ENCODE results near the gene PDRG1. TPM values are rescaled to one million over a fixed set of nuclear protein-coding genes. Genes with fewer than 3 reads are reported as not detected.

The PDRG1 gene
- total and polyA plus RNA-seq, 2 donors (not counting 3 experiments of a cell fraction or from before 2014, with no cell fraction given): 14.6 to 17.0 TPM

- BruUV-seq (replicated peaks): no TSS peak
- Histone ChIP-seq H3K4me3 (replicated peaks in 1 of 3; ENCODE audit: insufficient read depth in 1 of 3, low read depth in 1 of 3, low read length in 3 of 3) (no peak overlapping the region), H3K9me1 (replicated peaks; ENCODE audit: control insufficient read depth, extremely low read depth, insufficient read depth, low read length) (no peaks in the 10 kb centered on the region), H2AFZ (ENCODE audit: low read depth, low read length) (no peak overlapping the region), H3K36me3 (ENCODE audit: control insufficient read depth in 2 of 2, extremely low read depth in 1 of 2, insufficient read depth in 2 of 2, low read length in 2 of 2) (peaks cover 1 to 3% of the 10 kb centered on the region in 2 experiments), H3K27ac (ENCODE audit: insufficient read depth, low read depth, low read length) (no peak overlapping the region), H3K27me3 (ENCODE audit: control insufficient read depth in 2 of 2, insufficient read depth in 2 of 2, low read length in 2 of 2) (peaks cover 0 to 3% of the 10 kb centered on the region in 2 experiments), H3K4me2 (ENCODE audit: insufficient read depth, low read length) (no peak overlapping the region), H3K79me2 (ENCODE audit: control insufficient read depth, insufficient read depth, low read length) (peaks cover 28% of the 10 kb centered on the region), H3K9ac (replicated peaks; ENCODE audit: extremely low read depth, insufficient read depth, low read length) (no peak overlapping the region), H4K20me1 (replicated peaks; ENCODE audit: control insufficient read depth, extremely low read depth, insufficient read depth, low read length) (no peaks in the 10 kb centered on the region), H3K9me3 (replicated peaks; ENCODE audit: control insufficient read depth, insufficient read depth, low read length) (no peaks in the 10 kb centered on the region), H3K4me1 (ENCODE audit: control insufficient read depth, extremely low read depth, insufficient read depth, low read length) (peaks cover 7% of the 10 kb centered on the region)
- CTCF ChIA-PET: interaction anchor here (0.7 to 2.6 kb wide), 4 partner anchors 10 to 131 kb away, joined by 3 to 27 read pairs (median 17); no protein-coding TSS in a partner anchor
- POLR2A ChIA-PET: no interaction called here
- dilution Hi-C loops (cut with MboI; ENCODE audit: extremely low pct_ligation_motif_present, low sequenced_read_pairs): no loop called here
- FAIRE-seq (no peak), DNase-seq (ENCODE audit: low read depth, low spot score) (no peak)
- intact Hi-C loops (cut with micrococcal nuclease): loop anchor here (5.0 kb wide), 1 partner anchor 54 kb away; no protein-coding TSS in a partner anchor
- TF ChIP-seq MAX (IDR thresholded peaks at IDR 0.05; ENCODE audit: insufficient read depth, insufficient read length): no peak
These were observed 1.8 kb upstream of the PDRG1 start for GRCh38 chr20:31953556-31954148.

- TF ChIP-seq FOS (IDR thresholded peaks at IDR 0.05; ENCODE audit: borderline replicate concordance, insufficient read depth, low read length) (no peak), JUN (IDR thresholded peaks at IDR 0.05; ENCODE audit: borderline replicate concordance, insufficient read depth, insufficient read length, low read depth) (no peak)
- no peak for FAIRE-seq
- peak overlapping the region; percentile 94 for H3K4me2 ChIP-seq (ENCODE audit: insufficient read depth, low read length)
- peak overlapping the region; percentile 98 for H2AFZ ChIP-seq (ENCODE audit: low read depth, low read length)
- peak overlapping the region; percentile 97 to 99 (median 97) for H3K4me3 ChIP-seq (replicated peaks in 1 of 3; ENCODE audit: insufficient read depth in 1 of 3, low read depth in 1 of 3, low read length in 3 of 3)
- no peaks in the 10 kb centered on the region for H3K27me3 ChIP-seq (ENCODE audit: control insufficient read depth in 2 of 2, insufficient read depth in 2 of 2, low read length in 2 of 2)
- ChIA-PET CTCF (interaction anchor here (0.8 to 2.7 kb wide), 17 partner anchors 9 to 128 kb away, joined by 3 to 64 read pairs (median 8); partner anchors contain the start of gene XKR7), POLR2A (interaction anchor here (1.3 kb wide), 1 partner anchor 96 kb away, joined by 4 read pairs; no protein-coding TSS in a partner anchor)
- peak overlapping the region; percentile 99 for H3K9ac ChIP-seq (replicated peaks; ENCODE audit: extremely low read depth, insufficient read depth, low read length)
- H3K9me1 ChIP-seq (replicated peaks; ENCODE audit: control insufficient read depth, extremely low read depth, insufficient read depth, low read length): no peaks in the 10 kb centered on the region
- BruUV-seq (replicated peaks): no TSS peak
- H3K79me2 ChIP-seq (ENCODE audit: control insufficient read depth, insufficient read depth, low read length): peaks cover 32% of the 10 kb centered on the region
- H3K27ac ChIP-seq (ENCODE audit: insufficient read depth, low read depth, low read length): peak overlapping the region; percentile 85
- H3K4me1 ChIP-seq (ENCODE audit: control insufficient read depth, extremely low read depth, insufficient read depth, low read length): peaks cover 7% of the 10 kb centered on the region
- no peak for DNase-seq (ENCODE audit: low read depth, low spot score)
- intact Hi-C loops (cut with micrococcal nuclease): loop anchor here (5.0 kb wide), 1 partner anchor 56 kb away; no protein-coding TSS in a partner anchor
- H3K9me3 ChIP-seq (replicated peaks; ENCODE audit: control insufficient read depth, insufficient read depth, low read length): no peaks in the 10 kb centered on the region
- H4K20me1 ChIP-seq (replicated peaks; ENCODE audit: control insufficient read depth, extremely low read depth, insufficient read depth, low read length): no peaks in the 10 kb centered on the region
- dilution Hi-C loops (cut with MboI; ENCODE audit: extremely low pct_ligation_motif_present, low sequenced_read_pairs): no loop called here
- peaks cover 17 to 20% of the 10 kb centered on the region in 2 experiments for H3K36me3 ChIP-seq (ENCODE audit: control insufficient read depth in 2 of 2, extremely low read depth in 1 of 2, insufficient read depth in 2 of 2, low read length in 2 of 2)
These were observed 680 bp downstream of the PDRG1 start for GRCh38 chr20:31951203-31951529.
